D721Med (cell line): ENCODE measurements around the gene OR9I1.

ENCODE experiments used
- DNase-seq: peaks from one replicate; pipeline ENCODE4 v3.0.0; 2011; ENCODE audit warnings: low spot score; ENCODE audit not compliant: insufficient read length
- FAIRE-seq: peaks from 2 replicates; lab custom pipeline; 2011; peaks lifted over from hg19 to GRCh38; lab: Jason Lieb, UNC
- TF ChIP-seq, protein P1 (sequence below): IDR thresholded peaks from 2 replicates; pipeline ENCODE4 v1.5.1; 2012; ENCODE audit warnings: mild to moderate bottlenecking, control low read depth; ENCODE audit not compliant: insufficient read depth; ENCODE audit errors: missing control alignments

OR9I1 gene

DNA sequence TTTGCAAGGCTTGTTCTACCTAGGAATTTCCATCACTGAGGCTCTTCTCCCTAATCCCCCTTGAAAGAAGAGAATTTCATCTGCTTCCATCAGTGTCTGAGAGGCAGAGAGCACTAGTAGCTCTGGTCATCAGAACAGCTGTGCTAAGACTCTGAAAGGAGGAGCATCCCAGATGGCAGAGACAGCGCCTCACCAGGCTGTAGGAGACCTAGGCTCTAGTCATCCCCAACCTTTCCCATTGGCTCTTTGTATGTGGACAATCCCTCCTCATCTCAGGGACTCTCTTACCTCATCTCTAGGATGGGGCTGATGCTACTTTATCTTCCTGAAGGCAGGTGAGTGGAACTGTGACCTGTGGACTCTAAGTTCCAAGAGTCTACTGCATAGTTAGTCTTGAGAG lies 8.8 kb upstream of the OR9I1 start:
- DNase-seq (no peak), FAIRE-seq (no peak)
- TF ChIP-seq, protein P1, sequence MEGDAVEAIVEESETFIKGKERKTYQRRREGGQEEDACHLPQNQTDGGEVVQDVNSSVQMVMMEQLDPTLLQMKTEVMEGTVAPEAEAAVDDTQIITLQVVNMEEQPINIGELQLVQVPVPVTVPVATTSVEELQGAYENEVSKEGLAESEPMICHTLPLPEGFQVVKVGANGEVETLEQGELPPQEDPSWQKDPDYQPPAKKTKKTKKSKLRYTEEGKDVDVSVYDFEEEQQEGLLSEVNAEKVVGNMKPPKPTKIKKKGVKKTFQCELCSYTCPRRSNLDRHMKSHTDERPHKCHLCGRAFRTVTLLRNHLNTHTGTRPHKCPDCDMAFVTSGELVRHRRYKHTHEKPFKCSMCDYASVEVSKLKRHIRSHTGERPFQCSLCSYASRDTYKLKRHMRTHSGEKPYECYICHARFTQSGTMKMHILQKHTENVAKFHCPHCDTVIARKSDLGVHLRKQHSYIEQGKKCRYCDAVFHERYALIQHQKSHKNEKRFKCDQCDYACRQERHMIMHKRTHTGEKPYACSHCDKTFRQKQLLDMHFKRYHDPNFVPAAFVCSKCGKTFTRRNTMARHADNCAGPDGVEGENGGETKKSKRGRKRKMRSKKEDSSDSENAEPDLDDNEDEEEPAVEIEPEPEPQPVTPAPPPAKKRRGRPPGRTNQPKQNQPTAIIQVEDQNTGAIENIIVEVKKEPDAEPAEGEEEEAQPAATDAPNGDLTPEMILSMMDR: no peak

GRCh38 chr11:58133309-58134076 lies 8.2 kb upstream of the OR9I1 start:
- DNase-seq (no peak), FAIRE-seq (no peak)
- TF ChIP-seq, protein P1: no peak

DNA sequence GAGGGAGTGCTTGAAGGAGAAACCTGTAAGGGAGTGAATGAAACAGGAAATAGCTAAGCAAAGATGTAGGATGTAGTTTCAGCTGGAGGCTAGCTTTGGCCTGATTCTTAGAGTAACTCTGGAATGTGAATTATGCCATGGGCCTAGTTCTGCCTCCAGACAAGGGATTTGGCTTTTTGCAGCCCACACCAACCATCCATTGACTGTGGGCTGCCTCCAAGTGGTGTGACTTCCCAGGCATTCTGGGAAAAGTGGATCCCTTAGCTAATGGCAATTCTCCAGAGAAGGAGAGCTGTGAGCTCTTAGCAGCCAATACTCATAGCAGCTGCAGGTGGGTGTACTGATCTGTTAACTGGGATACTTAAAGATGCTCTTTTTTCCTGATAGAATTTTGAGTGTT lies 2.0 kb upstream of the OR9I1 start:
- TF ChIP-seq, protein P1: no peak
- no peak for FAIRE-seq
- no peak for DNase-seq

DNA sequence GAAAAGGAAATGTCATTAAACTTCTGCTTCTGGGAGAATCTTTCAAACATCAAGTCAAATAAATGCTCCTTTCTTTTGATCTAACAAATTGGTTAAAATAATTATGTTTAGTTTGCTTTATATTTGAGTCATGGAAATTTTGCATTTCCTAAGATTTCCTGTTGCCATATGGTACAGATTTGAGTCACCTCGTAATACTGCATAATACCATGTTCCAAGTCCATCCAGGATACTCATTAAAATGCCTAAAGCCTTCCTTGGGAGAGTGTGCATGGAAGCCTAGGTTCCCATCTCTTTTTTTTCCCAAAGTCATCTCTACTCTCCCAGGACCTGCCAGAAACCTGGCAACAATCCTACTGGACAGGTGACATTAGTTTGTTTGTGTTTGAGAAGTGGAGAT lies 4.2 kb downstream of the OR9I1 start:
- FAIRE-seq: no peak
- no peak for DNase-seq
- TF ChIP-seq, protein P1: no peak

GRCh38 chr11:58097437-58097836 lies 27.9 kb downstream of the OR9I1 start:
- TF ChIP-seq, protein P1: no peak

GRCh38 chr11:58086528-58086927 lies 38.8 kb downstream of the OR9I1 start:
- TF ChIP-seq, protein P1: no peak
- DNase-seq (no peak), FAIRE-seq (no peak)

More at GRCh38 chr11:58097437-58097836, 27.9 kb downstream of the OR9I1 start:
- FAIRE-seq (no peak), DNase-seq (no peak)

GRCh38 chr11:58075781-58076180 lies 49.5 kb downstream of the OR9I1 start:
- TF ChIP-seq, protein P1: no peak
- no peak for FAIRE-seq
- DNase-seq: no peak
